ENCODE data around the gene SLC25A27.

Gene SLC25A27

DNA sequence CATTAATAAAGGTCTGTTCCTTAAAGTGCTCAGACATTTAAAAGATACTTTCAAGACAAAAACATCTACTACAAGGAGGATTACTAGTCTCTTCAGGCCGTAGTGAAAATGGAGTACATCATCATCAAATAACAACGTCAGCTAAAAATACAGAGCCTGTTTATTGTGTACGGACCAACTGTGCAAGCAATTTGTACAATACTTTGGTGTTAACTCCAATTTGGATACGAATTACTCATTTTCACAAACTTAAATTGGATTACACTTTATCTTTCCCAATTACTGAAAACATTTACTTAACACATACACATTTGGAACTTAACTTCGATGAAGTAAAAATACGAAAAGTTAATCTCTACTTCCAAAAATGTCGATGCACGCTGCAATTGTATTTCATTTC, 959 bp upstream of the SLC25A27 start:
- ChIA-PET POLR2A (interaction anchor here (1.1 kb wide), 1 partner anchor 561 kb away, joined by 3 read pairs; no protein-coding TSS in a partner anchor), CTCF (no interaction called here)
- no peak for TF ChIP-seq ZBTB21 (tag by site-specific recombination; IDR thresholded peaks at IDR 0.05)
- no peak for TF ChIP-seq ZNF394 (tag by site-specific recombination; IDR thresholded peaks at IDR 0.05; ENCODE audit: borderline replicate concordance)
- no peak for TF ChIP-seq ZNF404 (tag by site-specific recombination; IDR thresholded peaks at IDR 0.05)
- TF ChIP-seq GFI1B (tag by site-specific recombination; IDR thresholded peaks at IDR 0.05): no peak
- H3K4me1 ChIP-seq (ENCODE audit: control insufficient read depth, insufficient read depth, low read length): peaks cover 17% of the 10 kb centered on the region; the same call in 1 of the 2 replicates
- H3K27ac ChIP-seq (ENCODE audit: extremely low read depth, low read depth, low read length): peak overlapping the region; percentile 48; the same call in 1 of the 2 replicates
- H3K9me3 ChIP-seq (ENCODE audit: control insufficient read depth, insufficient read depth, low read depth, low read length): no peaks in the 10 kb centered on the region
- H3K36me3 ChIP-seq (ENCODE audit: control insufficient read depth in 2 of 2, insufficient read depth in 1 of 2, low read length in 2 of 2): peaks cover 1 to 9% of the 10 kb centered on the region in 2 experiments; a peak in 2 of 3 replicates
- H3K4me3 ChIP-seq (ENCODE audit: low read depth, low read length): peak overlapping the region; percentile 78

DNA sequence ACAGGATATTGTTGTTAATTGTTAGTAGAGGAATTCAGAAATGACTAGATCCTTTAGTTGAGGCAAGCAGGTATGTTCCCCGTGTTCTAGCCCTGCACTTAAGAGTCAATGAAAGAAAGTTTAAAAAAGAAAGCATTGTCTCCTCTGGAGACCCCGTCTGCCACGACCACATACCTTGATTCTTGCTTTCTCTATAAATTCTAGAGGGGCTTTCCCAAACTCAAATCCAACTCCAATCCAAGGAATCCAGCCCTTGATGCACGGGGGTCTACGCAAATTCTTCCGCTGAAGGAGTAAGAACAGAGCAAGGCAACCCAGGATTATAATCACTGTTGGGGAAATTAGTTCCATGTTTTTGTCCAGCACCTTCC, 558 bp upstream of the SLC25A27 start:
- POLR2A ChIA-PET: interaction anchor here (0.8 to 1.2 kb wide), 3 partner anchors 9 to 562 kb away, joined by 3 read pairs; partner anchors contain the start of gene ENPP5
- Histone ChIP-seq H3K4me1 (ENCODE audit: control insufficient read depth, insufficient read depth, low read length) (peaks cover 17% of the 10 kb centered on the region; the same call in 1 of the 2 replicates), H3K27ac (ENCODE audit: extremely low read depth, low read depth, low read length) (peak overlapping the region; percentile 48; the same call in 1 of the 2 replicates), H3K4me3 (ENCODE audit: low read depth, low read length) (peak overlapping the region; percentile 78), H3K9me3 (ENCODE audit: control insufficient read depth, insufficient read depth, low read depth, low read length) (no peaks in the 10 kb centered on the region), H3K36me3 (ENCODE audit: control insufficient read depth in 2 of 2, insufficient read depth in 1 of 2, low read length in 2 of 2) (peaks cover 2 to 12% of the 10 kb centered on the region in 2 experiments; a peak in 2 of 3 replicates)
- CTCF ChIA-PET: interaction anchor here (0.6 to 0.8 kb wide), 3 partner anchors 13 to 236 kb away, joined by 3 read pairs; no protein-coding TSS in a partner anchor
- no peak for TF ChIP-seq KLF1 (tag by site-specific recombination; IDR thresholded peaks at IDR 0.05)
- TF ChIP-seq ZNF555 (tag by site-specific recombination; conservative IDR thresholded peaks at IDR 0.05): no peak
- no peak for TF ChIP-seq ZNF610 (tag by site-specific recombination; IDR thresholded peaks at IDR 0.05; ENCODE audit: borderline replicate concordance)
- no peak for TF ChIP-seq INSM2 (tag by site-specific recombination; IDR thresholded peaks at IDR 0.05)
- TF ChIP-seq ZNF48 (tag by site-specific recombination; IDR thresholded peaks at IDR 0.05): no peak
- TF ChIP-seq ZBTB21 (tag by site-specific recombination; IDR thresholded peaks at IDR 0.05): no peak
- 0 out of 2 replicates have a peak, but pooled peaks have one; percentile 44 for TF ChIP-seq TCF7L2 (IDR thresholded peaks at IDR 0.05; ENCODE audit: borderline replicate concordance, low read depth, low read length)
- TF ChIP-seq, protein P1, sequence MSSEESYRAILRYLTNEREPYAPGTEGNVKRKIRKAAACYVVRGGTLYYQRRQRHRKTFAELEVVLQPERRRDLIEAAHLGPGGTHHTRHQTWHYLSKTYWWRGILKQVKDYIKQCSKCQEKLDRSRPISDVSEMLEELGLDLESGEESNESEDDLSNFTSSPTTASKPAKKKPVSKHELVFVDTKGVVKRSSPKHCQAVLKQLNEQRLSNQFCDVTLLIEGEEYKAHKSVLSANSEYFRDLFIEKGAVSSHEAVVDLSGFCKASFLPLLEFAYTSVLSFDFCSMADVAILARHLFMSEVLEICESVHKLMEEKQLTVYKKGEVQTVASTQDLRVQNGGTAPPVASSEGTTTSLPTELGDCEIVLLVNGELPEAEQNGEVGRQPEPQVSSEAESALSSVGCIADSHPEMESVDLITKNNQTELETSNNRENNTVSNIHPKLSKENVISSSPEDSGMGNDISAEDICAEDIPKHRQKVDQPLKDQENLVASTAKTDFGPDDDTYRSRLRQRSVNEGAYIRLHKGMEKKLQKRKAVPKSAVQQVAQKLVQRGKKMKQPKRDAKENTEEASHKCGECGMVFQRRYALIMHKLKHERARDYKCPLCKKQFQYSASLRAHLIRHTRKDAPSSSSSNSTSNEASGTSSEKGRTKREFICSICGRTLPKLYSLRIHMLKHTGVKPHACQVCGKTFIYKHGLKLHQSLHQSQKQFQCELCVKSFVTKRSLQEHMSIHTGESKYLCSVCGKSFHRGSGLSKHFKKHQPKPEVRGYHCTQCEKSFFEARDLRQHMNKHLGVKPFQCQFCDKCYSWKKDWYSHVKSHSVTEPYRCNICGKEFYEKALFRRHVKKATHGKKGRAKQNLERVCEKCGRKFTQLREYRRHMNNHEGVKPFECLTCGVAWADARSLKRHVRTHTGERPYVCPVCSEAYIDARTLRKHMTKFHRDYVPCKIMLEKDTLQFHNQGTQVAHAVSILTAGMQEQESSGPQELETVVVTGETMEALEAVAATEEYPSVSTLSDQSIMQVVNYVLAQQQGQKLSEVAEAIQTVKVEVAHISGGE (tag by site-specific recombination; conservative IDR thresholded peaks at IDR 0.05; ENCODE audit: low read depth): 0 out of 2 replicates have a peak, but pooled peaks have one; percentile 18
- no peak for TF ChIP-seq ZSCAN30 (tag by site-specific recombination; IDR thresholded peaks at IDR 0.05)
- TF ChIP-seq ZNF394 (tag by site-specific recombination; IDR thresholded peaks at IDR 0.05; ENCODE audit: borderline replicate concordance): no peak
- TF ChIP-seq ZNF274 (IDR thresholded peaks at IDR 0.05; ENCODE audit: low read length): no peak
- TF ChIP-seq ZNF274 (tag by site-specific recombination; IDR thresholded peaks at IDR 0.05; ENCODE audit: borderline replicate concordance): no peak
- no peak for TF ChIP-seq ZNF530 (tag by site-specific recombination; IDR thresholded peaks at IDR 0.05; ENCODE audit: low read depth)
- peak; percentile 64 for TF ChIP-seq PRDM1 (tag by site-specific recombination; IDR thresholded peaks at IDR 0.05)
- 0 out of 2 replicates have a peak, but pooled peaks have one; percentile 12 for TF ChIP-seq MZF1 (tag by site-specific recombination; IDR thresholded peaks at IDR 0.05; ENCODE audit: borderline replicate concordance)
- no peak for TF ChIP-seq ZNF280D (tag by site-specific recombination; IDR thresholded peaks at IDR 0.05)
- TF ChIP-seq ZNF23 (tag by site-specific recombination; IDR thresholded peaks at IDR 0.05; ENCODE audit: borderline replicate concordance): no peak
